Ishikawa (cell line): ENCODE measurements around the gene TBX10.

Experiments
- CEBPB ChIP-seq: IDR thresholded peaks from 2 replicates; pipeline ENCODE4 v1.6.1; 2012
- CREB1 ChIP-seq: IDR thresholded peaks from 2 replicates; pipeline ENCODE4 v1.6.1; 2012; ENCODE audit warnings: low read depth
- EGR1 ChIP-seq: IDR thresholded peaks from 2 replicates; pipeline ENCODE4 v1.6.1; 2012
- EP300 ChIP-seq: IDR thresholded peaks from 2 replicates; pipeline ENCODE4 v1.6.1; 2012; ENCODE audit warnings: borderline replicate concordance
- FOXM1 ChIP-seq: IDR thresholded peaks from 2 replicates; pipeline ENCODE4 v1.6.1; 2012; ENCODE audit warnings: low read depth, borderline replicate concordance
- NFIC ChIP-seq: IDR thresholded peaks from 2 replicates; pipeline ENCODE4 v1.6.1; 2012
- RAD21 ChIP-seq: IDR thresholded peaks from 2 replicates; pipeline ENCODE4 v1.6.1; 2012; ENCODE audit warnings: low read depth
- TAF1 ChIP-seq: IDR thresholded peaks from 2 replicates; pipeline ENCODE4 v1.6.1; 2012; ENCODE audit warnings: low read depth, mild to moderate bottlenecking
- TCF12 ChIP-seq: IDR thresholded peaks from 2 replicates; pipeline ENCODE4 v1.6.1; 2012; ENCODE audit warnings: low read depth
- TEAD4 ChIP-seq: IDR thresholded peaks from 2 replicates; pipeline ENCODE4 v1.6.1; 2012
- YY1 ChIP-seq: IDR thresholded peaks from 2 replicates; pipeline ENCODE4 v1.6.1; 2012; ENCODE audit warnings: low read depth
- ZBTB7A ChIP-seq: IDR thresholded peaks from 2 replicates; pipeline ENCODE4 v1.6.1; 2012; ENCODE audit warnings: low read depth
- TF ChIP-seq, protein P1 (sequence below): IDR thresholded peaks from 2 replicates; pipeline ENCODE4 v1.6.1; 2012; ENCODE audit warnings: low read depth, mild to moderate bottlenecking
- TF ChIP-seq, protein P2 (sequence below): IDR thresholded peaks from 2 replicates; pipeline ENCODE4 v1.6.1; 2012
- TF ChIP-seq, protein P3 (sequence below): IDR thresholded peaks from 2 replicates; pipeline ENCODE4 v1.6.1; 2012

Gene TBX10

DNA sequence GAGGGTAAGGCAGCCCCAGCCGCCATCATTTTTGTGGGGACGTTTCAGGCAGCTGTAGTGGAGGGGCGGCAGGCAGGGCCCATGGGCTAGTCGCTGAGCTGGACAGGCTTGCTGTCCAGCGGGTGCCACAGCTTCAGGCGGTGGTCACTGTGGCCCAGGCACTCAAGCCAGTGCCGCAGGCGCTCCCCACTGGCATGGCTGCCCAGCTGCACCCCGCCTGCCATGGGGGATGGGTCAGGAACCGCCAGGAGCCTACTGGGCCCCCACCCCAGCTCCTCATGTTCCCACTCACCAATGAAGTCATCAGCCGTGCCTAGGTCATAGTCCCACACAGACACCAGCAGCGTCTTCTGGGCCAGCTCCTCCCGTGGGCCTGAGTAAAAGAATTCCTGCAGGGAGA is 26.8 kb downstream of the TBX10 start:
- TF ChIP-seq RAD21 (no peak), CEBPB (no peak), EP300 (no peak), TEAD4 (no peak), TAF1 (no peak), FOXM1 (no peak), EGR1 (no peak), TCF12 (no peak), ZBTB7A (no peak), NFIC (no peak)
- TF ChIP-seq, protein P1, sequence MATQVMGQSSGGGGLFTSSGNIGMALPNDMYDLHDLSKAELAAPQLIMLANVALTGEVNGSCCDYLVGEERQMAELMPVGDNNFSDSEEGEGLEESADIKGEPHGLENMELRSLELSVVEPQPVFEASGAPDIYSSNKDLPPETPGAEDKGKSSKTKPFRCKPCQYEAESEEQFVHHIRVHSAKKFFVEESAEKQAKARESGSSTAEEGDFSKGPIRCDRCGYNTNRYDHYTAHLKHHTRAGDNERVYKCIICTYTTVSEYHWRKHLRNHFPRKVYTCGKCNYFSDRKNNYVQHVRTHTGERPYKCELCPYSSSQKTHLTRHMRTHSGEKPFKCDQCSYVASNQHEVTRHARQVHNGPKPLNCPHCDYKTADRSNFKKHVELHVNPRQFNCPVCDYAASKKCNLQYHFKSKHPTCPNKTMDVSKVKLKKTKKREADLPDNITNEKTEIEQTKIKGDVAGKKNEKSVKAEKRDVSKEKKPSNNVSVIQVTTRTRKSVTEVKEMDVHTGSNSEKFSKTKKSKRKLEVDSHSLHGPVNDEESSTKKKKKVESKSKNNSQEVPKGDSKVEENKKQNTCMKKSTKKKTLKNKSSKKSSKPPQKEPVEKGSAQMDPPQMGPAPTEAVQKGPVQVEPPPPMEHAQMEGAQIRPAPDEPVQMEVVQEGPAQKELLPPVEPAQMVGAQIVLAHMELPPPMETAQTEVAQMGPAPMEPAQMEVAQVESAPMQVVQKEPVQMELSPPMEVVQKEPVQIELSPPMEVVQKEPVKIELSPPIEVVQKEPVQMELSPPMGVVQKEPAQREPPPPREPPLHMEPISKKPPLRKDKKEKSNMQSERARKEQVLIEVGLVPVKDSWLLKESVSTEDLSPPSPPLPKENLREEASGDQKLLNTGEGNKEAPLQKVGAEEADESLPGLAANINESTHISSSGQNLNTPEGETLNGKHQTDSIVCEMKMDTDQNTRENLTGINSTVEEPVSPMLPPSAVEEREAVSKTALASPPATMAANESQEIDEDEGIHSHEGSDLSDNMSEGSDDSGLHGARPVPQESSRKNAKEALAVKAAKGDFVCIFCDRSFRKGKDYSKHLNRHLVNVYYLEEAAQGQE: no peak

DNA sequence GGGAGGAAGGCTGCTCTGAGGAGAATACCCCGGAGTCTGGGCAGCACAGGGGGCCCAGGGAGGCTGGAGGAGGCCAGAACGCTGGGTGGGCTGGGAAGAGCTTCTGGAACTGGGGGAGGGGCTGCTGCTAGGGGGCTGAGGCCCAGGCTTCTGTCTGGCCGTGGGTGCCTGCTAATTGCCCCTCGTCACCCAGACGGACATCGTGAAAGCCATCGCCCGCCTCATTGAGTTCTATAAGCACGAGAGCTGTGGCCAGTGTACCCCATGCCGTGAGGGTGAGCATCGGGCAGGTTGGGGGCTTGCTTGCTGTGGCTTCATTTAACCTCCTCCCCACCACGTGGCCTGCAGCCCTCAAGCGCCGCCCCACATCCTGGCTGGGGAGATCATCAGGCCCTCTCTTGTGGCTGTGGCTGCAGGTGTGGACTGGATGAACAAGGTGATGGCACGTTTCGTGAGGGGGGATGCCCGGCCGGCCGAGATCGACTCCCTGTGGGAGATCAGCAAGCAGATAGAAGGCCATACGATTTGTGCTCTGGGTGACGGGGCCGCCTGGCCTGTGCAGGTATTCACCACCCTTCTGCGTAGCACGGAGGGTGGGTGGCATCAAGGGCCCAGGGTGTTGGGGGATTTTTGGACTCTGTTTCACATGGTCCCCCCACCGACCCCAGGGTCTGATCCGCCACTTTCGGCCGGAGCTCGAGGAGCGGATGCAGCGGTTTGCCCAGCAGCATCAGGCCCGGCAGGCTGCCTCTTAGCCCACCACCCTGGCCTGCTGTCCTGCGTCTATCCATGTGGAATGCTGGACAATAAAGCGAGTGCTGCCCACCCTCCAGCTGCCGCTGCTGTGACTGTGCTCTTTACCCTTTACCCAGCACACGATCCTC is 27.6 kb downstream of the TBX10 start:
- TF ChIP-seq FOXM1: no peak
- TF ChIP-seq ZBTB7A: no peak
- TF ChIP-seq, protein P2, sequence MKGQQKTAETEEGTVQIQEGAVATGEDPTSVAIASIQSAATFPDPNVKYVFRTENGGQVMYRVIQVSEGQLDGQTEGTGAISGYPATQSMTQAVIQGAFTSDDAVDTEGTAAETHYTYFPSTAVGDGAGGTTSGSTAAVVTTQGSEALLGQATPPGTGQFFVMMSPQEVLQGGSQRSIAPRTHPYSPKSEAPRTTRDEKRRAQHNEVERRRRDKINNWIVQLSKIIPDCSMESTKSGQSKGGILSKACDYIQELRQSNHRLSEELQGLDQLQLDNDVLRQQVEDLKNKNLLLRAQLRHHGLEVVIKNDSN: no peak
- no peak for TF ChIP-seq EP300
- no peak for TF ChIP-seq EGR1

DNA sequence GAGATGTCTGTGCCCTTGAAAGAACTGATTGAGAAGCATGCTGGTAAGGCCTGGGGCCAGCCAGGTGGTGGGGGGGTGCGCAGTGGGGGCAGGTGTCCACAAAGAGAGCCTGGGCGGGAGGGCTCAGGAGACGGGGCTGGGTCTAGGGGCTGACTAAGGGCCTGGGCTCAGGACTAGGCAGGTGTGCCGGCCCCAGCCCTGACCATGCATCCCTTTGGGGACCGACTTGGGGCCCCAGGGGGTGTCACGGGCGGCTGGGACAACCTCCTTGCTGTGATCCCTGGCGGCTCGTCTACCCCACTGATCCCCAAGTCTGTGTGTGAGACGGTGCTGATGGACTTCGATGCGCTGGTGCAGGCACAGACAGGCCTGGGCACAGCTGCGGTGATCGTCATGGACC is 28.4 kb downstream of the TBX10 start:
- TF ChIP-seq TEAD4 (no peak), RAD21 (no peak), EGR1 (no peak), TCF12 (no peak), CEBPB (no peak), TAF1 (no peak)
- TF ChIP-seq, protein P3, sequence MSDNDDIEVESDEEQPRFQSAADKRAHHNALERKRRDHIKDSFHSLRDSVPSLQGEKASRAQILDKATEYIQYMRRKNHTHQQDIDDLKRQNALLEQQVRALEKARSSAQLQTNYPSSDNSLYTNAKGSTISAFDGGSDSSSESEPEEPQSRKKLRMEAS: no peak
- TF ChIP-seq, protein P1: no peak

DNA sequence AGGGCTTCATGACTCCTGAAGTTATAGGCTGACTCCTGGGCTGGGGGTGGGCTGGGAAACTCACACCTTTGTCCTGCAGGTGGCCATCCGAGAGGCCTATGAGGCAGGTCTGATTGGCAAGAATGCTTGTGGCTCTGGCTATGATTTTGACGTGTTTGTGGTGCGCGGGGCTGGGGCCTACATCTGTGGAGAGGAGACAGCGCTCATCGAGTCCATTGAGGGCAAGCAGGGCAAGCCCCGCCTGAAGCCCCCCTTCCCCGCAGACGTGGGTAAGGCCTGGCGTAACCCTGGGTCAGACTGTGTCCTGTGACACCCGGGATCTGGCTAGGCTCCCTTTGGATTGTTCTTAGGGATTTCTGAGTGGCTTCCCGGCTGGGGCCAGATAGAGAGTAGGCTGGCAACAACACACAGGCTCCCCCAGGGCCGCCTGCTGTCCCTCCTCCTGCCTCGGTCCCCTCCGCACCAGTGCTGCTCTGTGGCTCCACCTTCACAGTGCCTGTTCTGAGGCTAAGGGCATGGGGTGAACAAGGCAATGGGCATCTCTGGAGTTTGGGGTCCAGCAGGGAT is 29.2 kb downstream of the TBX10 start:
- TF ChIP-seq, protein P3: no peak
- TF ChIP-seq YY1 (no peak), TAF1 (no peak), CEBPB (no peak), EP300 (no peak), RAD21 (no peak), CREB1 (no peak), TEAD4 (no peak), FOXM1 (no peak), NFIC (no peak), ZBTB7A (no peak), EGR1 (no peak), TCF12 (no peak)
- TF ChIP-seq, protein P2: no peak
- TF ChIP-seq, protein P1: no peak

DNA sequence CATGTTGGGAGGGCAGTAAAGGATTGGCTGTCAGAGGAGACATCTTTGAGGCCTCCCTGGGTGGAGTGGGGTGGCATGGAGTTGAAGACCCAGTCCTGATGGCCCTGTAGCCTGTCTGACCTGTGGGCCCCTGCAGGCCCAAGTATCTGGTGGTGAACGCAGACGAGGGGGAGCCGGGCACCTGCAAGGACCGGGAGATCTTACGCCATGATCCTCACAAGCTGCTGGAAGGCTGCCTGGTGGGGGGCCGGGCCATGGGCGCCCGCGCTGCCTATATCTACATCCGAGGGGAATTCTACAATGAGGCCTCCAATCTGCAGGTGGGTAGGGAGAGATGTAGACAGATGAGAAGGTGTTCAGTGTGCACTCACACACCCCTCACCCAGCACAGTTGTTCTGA is 30.2 kb downstream of the TBX10 start:
- TF ChIP-seq, protein P3: no peak
- no peak for TF ChIP-seq EGR1
- no peak for TF ChIP-seq CEBPB
- TF ChIP-seq EP300: no peak
- TF ChIP-seq TCF12: no peak
- TF ChIP-seq, protein P2: no peak
- no peak for TF ChIP-seq TEAD4
- no peak for TF ChIP-seq NFIC
- TF ChIP-seq FOXM1: no peak
- TF ChIP-seq YY1: no peak
- TF ChIP-seq ZBTB7A: no peak
